Bronchial epithelial cell (primary cell): ENCODE data around the gene R3HDM1. TPM values are rescaled to one million over a fixed set of nuclear protein-coding genes. Genes with fewer than 3 reads are reported as not detected.
A peak's percentile ranks its signal among the peaks of the same experiment; 100 is the strongest.

Experiments
- DNase-seq: peaks from one replicate; pipeline ENCODE4 v3.0.0-alpha.2; 2010; ENCODE audit warnings: low read depth
- FAIRE-seq: peaks from 2 replicates; lab custom pipeline; 2011; peaks lifted over from hg19 to GRCh38; lab: Jason Lieb, UNC
- H3K27me3 ChIP-seq: 2 replicates; pipeline ENCODE4 v1.5.1; 2011; ENCODE audit warnings: low read length; ENCODE audit not compliant: control insufficient read depth, insufficient read depth
- H3K36me3 ChIP-seq: 2 replicates; pipeline ENCODE4 v1.5.1; 2011; ENCODE audit warnings: low read length; ENCODE audit not compliant: control insufficient read depth, insufficient read depth
- H3K4me3 ChIP-seq: 2 replicates; pipeline ENCODE4 v1.5.1; 2011; ENCODE audit warnings: mild to moderate bottlenecking, low read depth, low read length, control low read depth
- total RNA-seq: library from RNA; depleted of rRNA; stranded (reverse); fragments of >200 nt; gene quantifications from 2 replicates; pipeline ENCODE4 v1.2.1, GENCODE V29; 2014
- TF ChIP-seq, protein P1 (sequence below): IDR thresholded peaks from 2 replicates; pipeline ENCODE4 v1.5.1; 2011; ENCODE audit warnings: mild to moderate bottlenecking, moderate library complexity, low read length, control low read depth, inconsistent platforms; ENCODE audit not compliant: insufficient read depth, severe bottlenecking

R3HDM1 gene
- total RNA-seq, 1 donor from 2014 or later: 3.7 TPM

DNA sequence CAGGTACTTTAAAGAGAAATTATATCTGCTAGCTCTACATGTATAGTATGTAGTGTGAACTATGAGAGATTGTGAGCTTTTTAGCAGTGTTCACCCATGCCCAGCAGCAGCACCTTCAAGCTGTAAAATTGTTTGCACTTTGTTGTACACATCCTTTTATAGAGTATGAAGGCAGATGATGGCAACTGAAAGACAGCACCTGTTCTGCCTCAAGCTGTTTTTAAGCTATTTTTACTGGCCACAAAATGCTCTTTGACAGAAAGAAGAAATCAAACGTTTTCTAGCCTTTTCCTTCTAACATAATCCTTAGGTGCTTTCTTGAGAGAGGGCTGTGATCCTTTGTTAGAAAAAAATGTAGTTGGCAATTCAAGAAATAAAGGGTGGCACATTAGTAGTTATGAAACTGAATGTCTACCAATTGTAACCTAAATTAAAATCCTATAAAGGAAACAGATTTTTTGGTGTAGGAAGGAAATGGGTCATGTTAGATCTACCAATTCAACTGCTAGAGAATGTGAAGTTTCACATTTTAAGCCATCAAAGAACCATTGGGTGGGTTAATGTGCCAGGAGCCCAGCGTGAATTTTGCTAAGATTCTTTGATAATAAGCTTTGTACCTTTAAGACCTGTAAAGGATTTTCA, 59.5 kb downstream of the R3HDM1 start:
- FAIRE-seq: no peak
- no peak for DNase-seq
- TF ChIP-seq, protein P1, sequence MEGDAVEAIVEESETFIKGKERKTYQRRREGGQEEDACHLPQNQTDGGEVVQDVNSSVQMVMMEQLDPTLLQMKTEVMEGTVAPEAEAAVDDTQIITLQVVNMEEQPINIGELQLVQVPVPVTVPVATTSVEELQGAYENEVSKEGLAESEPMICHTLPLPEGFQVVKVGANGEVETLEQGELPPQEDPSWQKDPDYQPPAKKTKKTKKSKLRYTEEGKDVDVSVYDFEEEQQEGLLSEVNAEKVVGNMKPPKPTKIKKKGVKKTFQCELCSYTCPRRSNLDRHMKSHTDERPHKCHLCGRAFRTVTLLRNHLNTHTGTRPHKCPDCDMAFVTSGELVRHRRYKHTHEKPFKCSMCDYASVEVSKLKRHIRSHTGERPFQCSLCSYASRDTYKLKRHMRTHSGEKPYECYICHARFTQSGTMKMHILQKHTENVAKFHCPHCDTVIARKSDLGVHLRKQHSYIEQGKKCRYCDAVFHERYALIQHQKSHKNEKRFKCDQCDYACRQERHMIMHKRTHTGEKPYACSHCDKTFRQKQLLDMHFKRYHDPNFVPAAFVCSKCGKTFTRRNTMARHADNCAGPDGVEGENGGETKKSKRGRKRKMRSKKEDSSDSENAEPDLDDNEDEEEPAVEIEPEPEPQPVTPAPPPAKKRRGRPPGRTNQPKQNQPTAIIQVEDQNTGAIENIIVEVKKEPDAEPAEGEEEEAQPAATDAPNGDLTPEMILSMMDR: no peak
- H3K27me3 ChIP-seq: no peaks in the 10 kb centered on the region
- no peaks in the 10 kb centered on the region for H3K36me3 ChIP-seq
- no peak overlapping the region for H3K4me3 ChIP-seq

DNA sequence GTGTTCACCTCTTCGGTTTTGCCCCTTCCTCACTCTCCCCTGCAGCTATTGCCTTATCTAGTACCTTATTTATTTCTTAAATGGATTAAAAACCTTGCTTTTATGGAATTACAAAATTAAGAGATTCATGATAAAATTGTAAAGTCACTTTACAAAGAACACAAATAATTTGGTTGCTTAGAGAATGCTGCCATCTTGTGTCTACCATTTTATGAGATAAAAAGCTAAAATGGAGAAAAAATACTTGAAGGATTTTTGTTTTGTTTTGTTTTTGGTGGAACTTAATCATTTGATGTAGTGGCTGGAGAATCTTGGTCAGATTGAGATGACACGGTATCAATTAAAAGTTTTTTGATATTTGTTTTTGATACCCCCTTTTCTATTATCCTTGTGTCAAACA, 69.6 kb downstream of the R3HDM1 start:
- peaks cover under 1% of the 10 kb centered on the region for H3K36me3 ChIP-seq
- FAIRE-seq: no peak
- TF ChIP-seq, protein P1: no peak
- no peaks in the 10 kb centered on the region for H3K27me3 ChIP-seq
- DNase-seq: peak; percentile 4
- no peak overlapping the region for H3K4me3 ChIP-seq

- Histone ChIP-seq H3K4me3 (no peak overlapping the region), H3K27me3 (no peaks in the 10 kb centered on the region), H3K36me3 (peaks cover 2% of the 10 kb centered on the region)
- DNase-seq: peak; percentile 21
- TF ChIP-seq, protein P1: no peak
- no peak for FAIRE-seq
Observed at GRCh38 chr2:135603543-135603942, 72.3 kb downstream of the R3HDM1 start.

- DNase-seq: no peak
- peaks cover 2% of the 10 kb centered on the region for H3K36me3 ChIP-seq
- FAIRE-seq: no peak
- TF ChIP-seq, protein P1: no peak
- no peaks in the 10 kb centered on the region for H3K27me3 ChIP-seq
- H3K4me3 ChIP-seq: no peak overlapping the region
Observed at GRCh38 chr2:135607561-135607960, 76.3 kb downstream of the R3HDM1 start.

GRCh38 chr2:135612319-135612718, 81.0 kb downstream of the R3HDM1 start:
- TF ChIP-seq, protein P1: no peak
- Histone ChIP-seq H3K27me3 (no peaks in the 10 kb centered on the region), H3K4me3 (no peak overlapping the region), H3K36me3 (no peaks in the 10 kb centered on the region)
- FAIRE-seq (no peak), DNase-seq (no peak)

DNA sequence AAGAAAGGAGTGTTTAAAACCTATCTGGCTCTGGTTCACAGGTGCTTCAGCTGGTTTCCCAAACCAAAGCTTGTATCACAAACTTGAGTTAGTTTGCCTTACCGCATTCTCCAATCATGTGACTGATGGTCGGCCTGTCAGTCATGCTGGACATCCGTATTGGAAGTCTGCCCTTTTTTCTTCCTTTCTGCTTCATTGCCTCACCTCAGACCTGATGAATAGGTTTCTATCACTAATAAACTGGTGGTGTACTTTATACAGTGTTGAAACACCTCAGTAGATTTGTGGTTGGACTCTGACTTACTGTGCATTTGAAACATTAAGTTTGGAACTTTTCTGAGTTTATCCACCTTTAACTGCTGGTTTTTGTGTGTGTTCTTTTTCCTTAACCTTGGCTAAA, 84.1 kb downstream of the R3HDM1 start:
- DNase-seq (no peak), FAIRE-seq (no peak)
- Histone ChIP-seq H3K27me3 (no peaks in the 10 kb centered on the region), H3K36me3 (no peaks in the 10 kb centered on the region), H3K4me3 (no peak overlapping the region)
- TF ChIP-seq, protein P1: no peak
